Upper lobe of right lung (tissue), 1 donor: Measurements from ENCODE around the gene HJV. TPM values are rescaled to one million over a fixed set of nuclear protein-coding genes. Genes with fewer than 3 reads are reported as not detected.
"Not testable (repeated sequence)": the region's sequence is repeated elsewhere in the genome, so short reads cannot be mapped to it uniquely, and the experiment has no call there.

Source experiments
- ATAC-seq: fragments of 200-7000 bp; cut with Tn5 transposase; one replicate; pipeline ENCODE4 v1.9.1; 2020; ENCODE audit warnings: mild to moderate bottlenecking, moderate library complexity
- DNase-seq: peaks from one replicate; pipeline ENCODE4 v3.0.0-alpha.2; 2020
- H3K27ac ChIP-seq: fragments of 200-600 bp; one replicate; pipeline ENCODE4 v1.8.0; 2022
- H3K27me3 ChIP-seq: fragments of 200-600 bp; one replicate; pipeline ENCODE4 v1.8.0; 2022; ENCODE audit warnings: mild to moderate bottlenecking
- H3K36me3 ChIP-seq: fragments of 200-600 bp; one replicate; pipeline ENCODE4 v1.8.0; 2022
- H3K4me1 ChIP-seq: fragments of 200-600 bp; one replicate; pipeline ENCODE4 v1.8.0; 2022
- H3K4me3 ChIP-seq: fragments of 200-600 bp; one replicate; pipeline ENCODE4 v1.8.0; 2022; ENCODE audit warnings: mild to moderate bottlenecking
- H3K9me3 ChIP-seq: fragments of 200-600 bp; one replicate; pipeline ENCODE4 v1.8.0; 2022
- CTCF ChIP-seq: fragments of 200-600 bp; IDR thresholded peaks from one replicate; pipeline ENCODE4 v1.8.0; 2022; ENCODE audit warnings: antibody characterized with exemption
- intact Hi-C: fragments of 100-400 bp; cut with DNase I; formaldehyde crosslinking; loops from one replicate; pipeline ENCODE4 v1.11.0; 2022
- long read RNA-seq: library from polyadenylated mRNA; unstranded; transcript quantifications from one replicate; pipeline ENCODE4 v2.0.0, GENCODE V29; 2021
- total RNA-seq: library from RNA; stranded (reverse); fragmentation: NEBNext Ultra II Directional; extraction: Animal tissue kit (Norgen Biotek cat#: 25700); gene quantifications from one replicate; pipeline ENCODE4 v1.2.1, GENCODE V29; 2021
- donor health status: DM: no; HTN: yes; CAD: no; lungs with severe emphysema.

HJV gene, protein sequence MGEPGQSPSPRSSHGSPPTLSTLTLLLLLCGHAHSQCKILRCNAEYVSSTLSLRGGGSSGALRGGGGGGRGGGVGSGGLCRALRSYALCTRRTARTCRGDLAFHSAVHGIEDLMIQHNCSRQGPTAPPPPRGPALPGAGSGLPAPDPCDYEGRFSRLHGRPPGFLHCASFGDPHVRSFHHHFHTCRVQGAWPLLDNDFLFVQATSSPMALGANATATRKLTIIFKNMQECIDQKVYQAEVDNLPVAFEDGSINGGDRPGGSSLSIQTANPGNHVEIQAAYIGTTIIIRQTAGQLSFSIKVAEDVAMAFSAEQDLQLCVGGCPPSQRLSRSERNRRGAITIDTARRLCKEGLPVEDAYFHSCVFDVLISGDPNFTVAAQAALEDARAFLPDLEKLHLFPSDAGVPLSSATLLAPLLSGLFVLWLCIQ
- not detected for total RNA-seq
- long read RNA-seq, result 0 reads

- Histone ChIP-seq H3K27me3 (peaks cover 14% of the 10 kb centered on the region), H3K4me1 (peaks cover 9% of the 10 kb centered on the region), H3K4me3 (no peak within 1 kb of the TSS), H3K27ac (no peak within 1 kb of the TSS), H3K9me3 (no peaks in the 10 kb centered on the region), H3K36me3 (no peaks in the 10 kb centered on the region)
- no peak for ATAC-seq
- DNase-seq, result no peak
- TF ChIP-seq CTCF, result no peak
- intact Hi-C loops, result no loop called here
These were observed at the start of gene HJV for GRCh38 chr1:146021622-146022402. HJV (minus strand) TSS chr1:146021735; CDS start chr1:146020231, 1,504 bp downstream.

DNA sequence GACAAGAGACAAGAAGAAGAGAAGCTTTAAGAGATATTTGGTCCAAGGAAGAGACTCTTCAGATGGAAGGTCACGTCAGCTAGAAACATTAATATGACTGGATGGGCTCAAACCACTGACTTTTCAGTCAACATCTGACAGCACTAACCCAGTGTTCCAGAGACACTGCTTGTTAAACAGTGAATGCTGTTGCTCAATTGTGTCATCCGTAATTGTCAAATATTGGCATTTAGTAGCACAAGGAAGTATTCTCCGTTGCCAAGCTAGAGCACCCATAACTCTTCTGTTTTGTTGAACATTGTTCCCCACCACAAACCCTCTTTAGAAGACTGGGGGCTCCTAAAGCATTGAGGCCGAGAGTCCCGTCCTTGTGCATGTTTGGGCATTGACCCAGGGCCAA is 37.6 kb upstream of the HJV start:
- DNase-seq, ATAC-seq, H3K27me3 ChIP-seq, intact Hi-C loops, H3K9me3 ChIP-seq, H3K27ac ChIP-seq, H3K4me1 ChIP-seq, H3K36me3 ChIP-seq, H3K4me3 ChIP-seq: not testable (repeated sequence)

- peak; percentile 97 for ATAC-seq
- H3K4me1 ChIP-seq, intact Hi-C loops, H3K27me3 ChIP-seq, H3K9me3 ChIP-seq, H3K36me3 ChIP-seq: not testable (repeated sequence)
- H3K4me3 ChIP-seq, result peak overlapping the region; percentile 28
- peak; percentile 92 for DNase-seq
- H3K27ac ChIP-seq, result peak overlapping the region; percentile 90
These were observed 30.5 kb upstream of the HJV start for GRCh38 chr1:146051852-146052676.

GRCh38 chr1:146051452-146051851 is 29.9 kb upstream of the HJV start:
- DNase-seq, result no peak
- intact Hi-C loops, result no loop called here
- no peak for TF ChIP-seq CTCF
- no peaks in the 10 kb centered on the region for H3K36me3 ChIP-seq
- peak overlapping the region; percentile 90 for H3K27ac ChIP-seq
- ATAC-seq, result no peak
- H3K27me3 ChIP-seq, result no peaks in the 10 kb centered on the region
- peak overlapping the region; percentile 28 for H3K4me3 ChIP-seq
- H3K9me3 ChIP-seq, result no peaks in the 10 kb centered on the region
- H3K4me1 ChIP-seq, result no peaks in the 10 kb centered on the region

DNA sequence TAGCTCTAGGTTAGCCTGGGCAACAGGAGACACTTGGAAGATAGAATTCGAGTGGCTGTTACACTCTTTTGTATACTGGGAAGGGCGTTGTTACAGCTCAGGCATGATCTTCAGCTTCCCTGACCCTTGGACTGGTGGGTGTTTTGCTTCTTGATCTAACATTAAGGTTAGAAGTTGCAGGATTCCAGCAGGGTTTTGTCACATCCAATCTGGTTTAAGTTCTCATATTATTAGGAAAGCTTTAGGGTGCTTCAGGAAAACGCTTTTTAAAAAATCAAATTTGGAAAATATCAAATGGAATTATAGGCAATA is 29.1 kb upstream of the HJV start:
- H3K9me3 ChIP-seq, H3K27me3 ChIP-seq, intact Hi-C loops, H3K4me1 ChIP-seq, H3K4me3 ChIP-seq, H3K36me3 ChIP-seq, DNase-seq, ATAC-seq, H3K27ac ChIP-seq: not testable (repeated sequence)

DNA sequence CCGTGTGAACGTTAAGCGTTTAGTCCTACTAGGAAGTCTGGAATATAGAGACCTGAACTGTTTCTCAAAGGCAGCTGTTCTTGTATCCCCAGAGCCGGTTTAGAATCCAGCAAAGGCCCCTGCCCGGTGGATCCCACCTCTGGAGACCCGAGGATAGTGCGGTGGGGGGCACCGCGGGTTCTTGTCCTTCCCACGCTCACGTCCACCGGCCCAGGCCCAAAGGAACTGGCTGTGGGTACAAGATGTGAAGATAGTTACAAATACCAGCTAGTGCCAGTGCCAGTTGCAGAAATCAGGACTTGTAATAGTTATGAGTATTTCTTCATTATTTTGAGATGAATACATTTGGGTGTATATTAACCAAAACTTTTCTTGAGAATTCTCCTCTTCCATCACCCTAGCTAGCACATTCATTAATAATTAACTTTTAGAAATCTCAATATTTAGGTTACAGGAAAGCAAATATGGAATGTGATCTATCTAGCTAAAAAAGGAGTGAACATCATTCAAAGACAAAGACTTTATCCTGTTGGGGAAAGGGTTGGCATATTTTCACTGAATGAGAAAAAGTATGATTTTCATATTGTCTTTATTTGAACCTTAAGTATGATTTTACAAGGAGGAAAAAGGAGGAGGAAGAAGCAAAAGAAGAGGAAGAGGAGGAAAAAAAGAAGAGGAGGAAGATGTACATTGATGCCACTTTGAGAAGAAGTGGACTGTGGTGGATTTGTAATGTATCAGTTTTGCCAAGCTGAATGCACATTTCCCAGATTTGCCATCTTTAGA is 28.5 kb upstream of the HJV start:
- H3K4me1 ChIP-seq, H3K27ac ChIP-seq, H3K27me3 ChIP-seq, H3K9me3 ChIP-seq, ATAC-seq, intact Hi-C loops, H3K36me3 ChIP-seq, H3K4me3 ChIP-seq, DNase-seq: not testable (repeated sequence)

GRCh38 chr1:146049436-146049835 is 27.9 kb upstream of the HJV start:
- intact Hi-C loops, result no loop called here
- Histone ChIP-seq H3K4me1 (no peaks in the 10 kb centered on the region), H3K9me3 (no peaks in the 10 kb centered on the region), H3K27ac (no peak overlapping the region), H3K4me3 (no peak overlapping the region), H3K36me3 (no peaks in the 10 kb centered on the region), H3K27me3 (no peaks in the 10 kb centered on the region)
- ATAC-seq, result no peak
- DNase-seq, result no peak
- no peak for TF ChIP-seq CTCF

DNA sequence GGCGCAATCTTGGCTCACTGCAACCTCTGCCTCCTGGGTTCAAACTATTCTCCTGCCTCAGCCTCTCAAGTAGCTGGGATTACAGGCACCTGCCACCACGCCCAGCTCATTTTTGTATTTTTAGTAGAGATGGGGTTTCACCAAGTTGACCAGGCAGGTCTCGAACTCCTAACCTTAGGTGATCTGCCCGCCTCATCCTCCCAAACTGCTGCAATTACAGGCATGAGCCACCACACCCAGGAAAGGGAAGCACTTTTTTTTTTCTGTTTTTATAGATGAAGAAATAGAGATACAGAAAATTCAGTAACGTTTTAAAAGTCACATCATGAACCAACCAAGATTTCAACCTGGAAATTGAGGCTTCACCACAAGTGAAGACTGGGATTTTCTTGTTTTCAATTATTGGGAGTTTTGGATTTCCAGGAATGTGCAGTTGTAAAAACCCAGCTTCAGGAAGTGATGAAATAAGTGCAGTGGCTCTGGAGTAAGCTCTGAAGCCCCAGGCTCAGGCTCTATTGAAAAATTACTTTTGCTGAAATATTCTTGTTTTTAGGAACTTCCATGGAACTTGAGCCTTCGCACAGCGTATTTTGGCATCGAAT is 27.1 kb upstream of the HJV start:
- H3K27me3 ChIP-seq, intact Hi-C loops, H3K4me1 ChIP-seq, DNase-seq, H3K36me3 ChIP-seq, H3K27ac ChIP-seq, H3K9me3 ChIP-seq, H3K4me3 ChIP-seq, ATAC-seq: not testable (repeated sequence)
